Measurements from ENCODE around the gene STK10. TPM values are rescaled to one million over a fixed set of nuclear protein-coding genes. Genes with fewer than 3 reads are reported as not detected.

Gene STK10
- total RNA-seq, 1 donor = 27.1 TPM

DNA sequence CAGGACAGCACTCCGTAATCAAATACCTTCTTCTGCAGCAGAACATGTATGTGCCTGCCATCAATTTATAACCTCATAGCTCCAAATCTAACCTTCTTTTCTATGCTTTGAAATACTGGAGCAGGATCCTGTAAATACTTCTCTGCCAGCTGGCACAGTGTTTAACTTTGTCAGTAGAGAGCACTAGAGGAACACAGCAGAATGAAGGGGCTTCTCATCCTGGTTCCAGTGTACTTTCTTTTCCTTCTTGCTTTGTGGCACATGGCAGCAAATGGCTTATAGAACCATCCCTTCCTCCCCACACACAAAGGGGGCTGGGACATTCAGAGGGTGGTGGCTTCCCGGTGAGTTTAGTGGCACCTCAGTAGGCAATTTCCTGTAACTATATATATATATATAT is 177.7 kb downstream of the STK10 start:
- Histone ChIP-seq H3K79me2 (ENCODE audit: insufficient read depth, low read length) (peaks cover 16% of the 10 kb centered on the region), H3K4me3 (ENCODE audit: insufficient read depth, low read length) (no peak overlapping the region), H2AFZ (ENCODE audit: low read length) (no peak overlapping the region), H3K9me3 (ENCODE audit: low read depth, low read length) (no peaks in the 10 kb centered on the region), H3K27me3 (ENCODE audit: insufficient read depth, low read length) (no peaks in the 10 kb centered on the region), H3K4me2 (ENCODE audit: insufficient read depth, low read length) (no peak overlapping the region), H4K20me1 (ENCODE audit: insufficient read depth, low read length) (peaks cover 5% of the 10 kb centered on the region), H3K27ac (ENCODE audit: low read depth, low read length) (no peak overlapping the region), H3K4me1 (ENCODE audit: insufficient read depth, low read length) (peaks cover 29% of the 10 kb centered on the region), H3K36me3 (ENCODE audit: insufficient read depth, low read length) (no peaks in the 10 kb centered on the region)
- TF ChIP-seq, protein P1, sequence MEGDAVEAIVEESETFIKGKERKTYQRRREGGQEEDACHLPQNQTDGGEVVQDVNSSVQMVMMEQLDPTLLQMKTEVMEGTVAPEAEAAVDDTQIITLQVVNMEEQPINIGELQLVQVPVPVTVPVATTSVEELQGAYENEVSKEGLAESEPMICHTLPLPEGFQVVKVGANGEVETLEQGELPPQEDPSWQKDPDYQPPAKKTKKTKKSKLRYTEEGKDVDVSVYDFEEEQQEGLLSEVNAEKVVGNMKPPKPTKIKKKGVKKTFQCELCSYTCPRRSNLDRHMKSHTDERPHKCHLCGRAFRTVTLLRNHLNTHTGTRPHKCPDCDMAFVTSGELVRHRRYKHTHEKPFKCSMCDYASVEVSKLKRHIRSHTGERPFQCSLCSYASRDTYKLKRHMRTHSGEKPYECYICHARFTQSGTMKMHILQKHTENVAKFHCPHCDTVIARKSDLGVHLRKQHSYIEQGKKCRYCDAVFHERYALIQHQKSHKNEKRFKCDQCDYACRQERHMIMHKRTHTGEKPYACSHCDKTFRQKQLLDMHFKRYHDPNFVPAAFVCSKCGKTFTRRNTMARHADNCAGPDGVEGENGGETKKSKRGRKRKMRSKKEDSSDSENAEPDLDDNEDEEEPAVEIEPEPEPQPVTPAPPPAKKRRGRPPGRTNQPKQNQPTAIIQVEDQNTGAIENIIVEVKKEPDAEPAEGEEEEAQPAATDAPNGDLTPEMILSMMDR (IDR thresholded peaks at IDR 0.05; ENCODE audit: extremely low read depth, low read depth, low read length) = peak; percentile 22
- DNase-seq (ENCODE audit: insufficient read length, low spot score, missing footprints) = peak; percentile 47

DNA sequence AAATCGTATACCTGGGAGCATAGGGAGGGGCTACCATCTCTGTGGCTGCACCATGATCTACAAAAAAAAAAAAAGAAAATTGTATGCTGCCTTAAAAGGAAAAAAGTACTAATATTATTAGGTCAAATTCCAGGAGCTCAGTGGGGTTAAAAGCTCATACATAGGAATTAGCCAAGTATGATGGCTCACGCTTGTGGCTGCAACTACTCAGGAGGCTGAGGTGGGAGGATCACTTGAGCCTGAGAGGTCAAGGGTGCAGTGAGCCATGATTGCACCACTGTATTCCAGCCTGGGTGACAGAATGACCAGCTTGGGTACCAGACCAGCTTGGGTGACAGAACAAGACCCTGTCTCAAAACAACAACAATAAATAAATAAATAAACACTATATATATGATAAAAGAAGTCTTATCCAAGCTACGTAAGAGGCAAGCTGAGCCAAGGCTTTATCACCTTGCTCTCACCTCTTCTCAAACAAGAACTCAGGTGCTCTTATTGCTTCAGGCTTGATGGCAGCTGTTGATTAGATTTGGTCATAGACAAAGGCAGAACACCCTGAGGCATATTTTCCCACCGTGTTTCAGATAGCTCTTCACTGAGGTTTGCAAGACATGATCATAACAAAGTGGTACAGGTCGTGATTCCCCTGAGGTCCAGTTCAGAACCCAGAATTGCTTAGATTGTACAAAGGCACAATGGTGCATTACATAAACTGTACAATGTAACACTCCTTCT is 178.3 kb downstream of the STK10 start:
- no peak overlapping the region for H3K4me2 ChIP-seq (ENCODE audit: insufficient read depth, low read length)
- H3K79me2 ChIP-seq (ENCODE audit: insufficient read depth, low read length) = peaks cover 22% of the 10 kb centered on the region
- H3K27me3 ChIP-seq (ENCODE audit: insufficient read depth, low read length) = no peaks in the 10 kb centered on the region
- H3K27ac ChIP-seq (ENCODE audit: low read depth, low read length) = no peak overlapping the region
- peaks cover 34% of the 10 kb centered on the region for H3K4me1 ChIP-seq (ENCODE audit: insufficient read depth, low read length)
- H3K9me3 ChIP-seq (ENCODE audit: low read depth, low read length) = no peaks in the 10 kb centered on the region
- no peak for DNase-seq (ENCODE audit: insufficient read length, low spot score, missing footprints)
- no peak overlapping the region for H2AFZ ChIP-seq (ENCODE audit: low read length)
- peaks cover 10% of the 10 kb centered on the region for H4K20me1 ChIP-seq (ENCODE audit: insufficient read depth, low read length)
- no peak overlapping the region for H3K4me3 ChIP-seq (ENCODE audit: insufficient read depth, low read length)
- H3K36me3 ChIP-seq (ENCODE audit: insufficient read depth, low read length) = no peaks in the 10 kb centered on the region
- TF ChIP-seq, protein P1 (IDR thresholded peaks at IDR 0.05; ENCODE audit: extremely low read depth, low read depth, low read length) = no peak

DNA sequence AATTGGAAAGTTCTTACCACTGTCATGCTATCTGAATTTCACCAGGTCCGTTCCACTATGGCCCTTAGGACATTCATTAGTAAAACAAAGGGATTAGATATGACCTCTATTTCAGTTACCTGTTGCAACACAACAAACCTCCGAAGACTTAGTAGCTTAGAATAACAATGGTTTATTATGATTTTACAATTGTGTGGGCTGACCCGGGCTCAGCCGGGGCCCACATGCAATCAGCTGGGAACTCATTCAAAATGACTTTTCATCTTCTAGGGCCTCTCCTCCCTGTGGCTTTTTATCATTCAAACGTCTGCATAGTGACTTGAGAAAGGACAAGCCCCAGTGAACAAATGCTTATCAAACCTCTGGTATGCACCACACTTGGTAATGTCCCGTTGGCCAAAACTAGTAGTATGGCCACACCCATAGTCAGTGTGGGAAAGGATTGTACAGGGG is 179.3 kb downstream of the STK10 start:
- Histone ChIP-seq H3K4me2 (ENCODE audit: insufficient read depth, low read length) (peak overlapping the region; percentile 94), H3K4me1 (ENCODE audit: insufficient read depth, low read length) (peaks cover 44% of the 10 kb centered on the region), H3K36me3 (ENCODE audit: insufficient read depth, low read length) (no peaks in the 10 kb centered on the region), H3K27me3 (ENCODE audit: insufficient read depth, low read length) (no peaks in the 10 kb centered on the region), H3K79me2 (ENCODE audit: insufficient read depth, low read length) (peaks cover 31% of the 10 kb centered on the region), H3K27ac (ENCODE audit: low read depth, low read length) (peak overlapping the region; percentile 91), H3K4me3 (ENCODE audit: insufficient read depth, low read length) (peak overlapping the region; percentile 5), H4K20me1 (ENCODE audit: insufficient read depth, low read length) (peaks cover 17% of the 10 kb centered on the region), H3K9me3 (ENCODE audit: low read depth, low read length) (no peaks in the 10 kb centered on the region), H2AFZ (ENCODE audit: low read length) (no peak overlapping the region)
- TF ChIP-seq, protein P1 (IDR thresholded peaks at IDR 0.05; ENCODE audit: extremely low read depth, low read depth, low read length) = no peak
- DNase-seq (ENCODE audit: insufficient read length, low spot score, missing footprints) = no peak

DNA sequence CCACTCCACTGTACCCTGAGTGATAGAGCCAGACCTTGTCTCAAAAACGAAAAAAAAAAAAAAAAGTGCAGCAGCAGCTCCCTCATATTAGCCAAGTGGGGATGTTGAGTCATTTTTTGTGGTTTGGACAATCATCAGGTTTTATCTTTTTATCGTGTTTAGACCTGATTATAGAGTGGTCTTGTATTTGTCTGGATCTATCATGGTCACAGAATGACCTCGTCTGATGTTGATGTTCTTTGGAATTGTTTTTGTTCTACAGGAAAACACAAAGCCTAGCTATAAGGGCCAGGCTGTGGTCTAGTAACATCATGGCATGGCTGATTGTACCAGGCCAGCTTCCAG is 179.9 kb downstream of the STK10 start:
- Histone ChIP-seq H3K9me3 (ENCODE audit: low read depth, low read length) (no peaks in the 10 kb centered on the region), H3K27me3 (ENCODE audit: insufficient read depth, low read length) (no peaks in the 10 kb centered on the region), H3K36me3 (ENCODE audit: insufficient read depth, low read length) (no peaks in the 10 kb centered on the region), H2AFZ (ENCODE audit: low read length) (no peak overlapping the region), H3K4me1 (ENCODE audit: insufficient read depth, low read length) (peaks cover 50% of the 10 kb centered on the region), H3K27ac (ENCODE audit: low read depth, low read length) (peak overlapping the region; percentile 91), H3K4me2 (ENCODE audit: insufficient read depth, low read length) (peak overlapping the region; percentile 94), H4K20me1 (ENCODE audit: insufficient read depth, low read length) (peaks cover 23% of the 10 kb centered on the region), H3K4me3 (ENCODE audit: insufficient read depth, low read length) (no peak overlapping the region), H3K79me2 (ENCODE audit: insufficient read depth, low read length) (peaks cover 38% of the 10 kb centered on the region)
- TF ChIP-seq, protein P1 (IDR thresholded peaks at IDR 0.05; ENCODE audit: extremely low read depth, low read depth, low read length) = no peak
- DNase-seq (ENCODE audit: insufficient read length, low spot score, missing footprints) = peak; percentile 78
